ENCODE measurements around the gene MB21D2. TPM values are rescaled to one million over a fixed set of nuclear protein-coding genes. Genes with fewer than 3 reads are reported as not detected.
A peak's percentile ranks its signal among the peaks of the same experiment; 100 is the strongest.
"Not testable (repeated sequence)": the region's sequence is repeated elsewhere in the genome, so short reads cannot be mapped to it uniquely, and the experiment has no call there.

MB21D2 gene
- total RNA-seq, 1 experiment from 2014 or later = 3.0 TPM

- no peak for DNase-seq (ENCODE audit: low spot score)
These were observed 57.2 kb downstream of the MB21D2 start for GRCh38 chr3:192860454-192860853.

- DNase-seq (ENCODE audit: low spot score) = no peak
These were observed 58.6 kb downstream of the MB21D2 start for GRCh38 chr3:192858849-192859585.

- DNase-seq (ENCODE audit: low spot score) = no peak
These were observed 60.4 kb downstream of the MB21D2 start for GRCh38 chr3:192857260-192857661.

- DNase-seq (ENCODE audit: low spot score) = no peak
These were observed 62.2 kb downstream of the MB21D2 start for GRCh38 chr3:192855434-192855833.

- DNase-seq (ENCODE audit: low spot score) = peak; percentile 95
These were observed 65.8 kb downstream of the MB21D2 start for GRCh38 chr3:192851821-192852372.

GRCh38 chr3:192850451-192850981, 67.1 kb downstream of the MB21D2 start:
- peak; percentile 70 for DNase-seq (ENCODE audit: low spot score)

- DNase-seq (ENCODE audit: low spot score) = not testable (repeated sequence)
These were observed 67.8 kb downstream of the MB21D2 start for GRCh38 chr3:192849821-192850220.

- no peak for DNase-seq (ENCODE audit: low spot score)
These were observed 69.1 kb downstream of the MB21D2 start for GRCh38 chr3:192848371-192849233.

- DNase-seq (ENCODE audit: low spot score) = no peak
These were observed 69.7 kb downstream of the MB21D2 start for GRCh38 chr3:192847941-192848340.

GRCh38 chr3:192845526-192845855, 72.2 kb downstream of the MB21D2 start:
- DNase-seq (ENCODE audit: low spot score) = no peak

GRCh38 chr3:192844836-192845525, 72.7 kb downstream of the MB21D2 start:
- no peak for DNase-seq (ENCODE audit: low spot score)

- DNase-seq (ENCODE audit: low spot score) = no peak
These were observed 73.2 kb downstream of the MB21D2 start for GRCh38 chr3:192844486-192844765.

- DNase-seq (ENCODE audit: low spot score) = no peak
These were observed 73.8 kb downstream of the MB21D2 start for GRCh38 chr3:192843723-192844485.

- no peak for DNase-seq (ENCODE audit: low spot score)
These were observed 74.5 kb downstream of the MB21D2 start for GRCh38 chr3:192843119-192843518.

GRCh38 chr3:192842711-192843110, 74.9 kb downstream of the MB21D2 start:
- no peak for DNase-seq (ENCODE audit: low spot score)

GRCh38 chr3:192842138-192842537, 75.5 kb downstream of the MB21D2 start:
- no peak for DNase-seq (ENCODE audit: low spot score)

GRCh38 chr3:192841428-192841827, 76.2 kb downstream of the MB21D2 start:
- DNase-seq (ENCODE audit: low spot score) = no peak

GRCh38 chr3:192840143-192840836, 77.4 kb downstream of the MB21D2 start:
- no peak for DNase-seq (ENCODE audit: low spot score)

- DNase-seq (ENCODE audit: low spot score) = no peak
These were observed 81.5 kb downstream of the MB21D2 start for GRCh38 chr3:192835818-192836815.
